GM18907 (cell line): ENCODE data around the gene CLPSL1.

ENCODE experiments used
- ATAC-seq: cut with Tn5 transposase; IDR thresholded peaks from one replicate; pipeline ENCODE4 v1.9.1; 2021; ENCODE audit warnings: mild to moderate bottlenecking, moderate library complexity; ENCODE audit not compliant: unreplicated experiment

The CLPSL1 gene

GRCh38 chr6:35795453-35796071 lies 14.7 kb downstream of the CLPSL1 start:
- ATAC-seq = no peak

GRCh38 chr6:35796236-35796635 lies 15.4 kb downstream of the CLPSL1 start:
- ATAC-seq = no peak

- ATAC-seq = no peak
Measured at GRCh38 chr6:35797837-35798526, 17.2 kb downstream of the CLPSL1 start.

- no peak for ATAC-seq
Measured at GRCh38 chr6:35798706-35799105, 17.9 kb downstream of the CLPSL1 start.

DNA sequence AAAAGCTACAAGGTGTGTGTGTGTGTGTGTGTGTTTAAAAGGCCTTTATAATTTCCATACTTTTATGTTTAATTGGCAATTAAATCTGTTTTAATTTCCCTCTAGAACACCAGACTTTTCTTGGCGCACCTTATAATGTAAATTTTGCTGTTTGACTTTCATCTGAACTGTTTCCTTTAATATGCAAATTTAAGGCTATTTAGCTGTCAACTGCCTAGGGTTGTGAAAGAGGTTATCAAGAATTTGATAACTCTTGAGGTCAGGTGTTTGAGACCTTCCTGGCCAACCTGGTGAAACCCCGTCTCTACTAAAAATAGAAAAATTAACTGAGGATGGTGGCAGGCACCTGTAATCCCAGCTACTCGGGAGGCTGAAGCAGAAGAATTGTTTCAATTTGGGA lies 20.3 kb downstream of the CLPSL1 start:
- no peak for ATAC-seq

DNA sequence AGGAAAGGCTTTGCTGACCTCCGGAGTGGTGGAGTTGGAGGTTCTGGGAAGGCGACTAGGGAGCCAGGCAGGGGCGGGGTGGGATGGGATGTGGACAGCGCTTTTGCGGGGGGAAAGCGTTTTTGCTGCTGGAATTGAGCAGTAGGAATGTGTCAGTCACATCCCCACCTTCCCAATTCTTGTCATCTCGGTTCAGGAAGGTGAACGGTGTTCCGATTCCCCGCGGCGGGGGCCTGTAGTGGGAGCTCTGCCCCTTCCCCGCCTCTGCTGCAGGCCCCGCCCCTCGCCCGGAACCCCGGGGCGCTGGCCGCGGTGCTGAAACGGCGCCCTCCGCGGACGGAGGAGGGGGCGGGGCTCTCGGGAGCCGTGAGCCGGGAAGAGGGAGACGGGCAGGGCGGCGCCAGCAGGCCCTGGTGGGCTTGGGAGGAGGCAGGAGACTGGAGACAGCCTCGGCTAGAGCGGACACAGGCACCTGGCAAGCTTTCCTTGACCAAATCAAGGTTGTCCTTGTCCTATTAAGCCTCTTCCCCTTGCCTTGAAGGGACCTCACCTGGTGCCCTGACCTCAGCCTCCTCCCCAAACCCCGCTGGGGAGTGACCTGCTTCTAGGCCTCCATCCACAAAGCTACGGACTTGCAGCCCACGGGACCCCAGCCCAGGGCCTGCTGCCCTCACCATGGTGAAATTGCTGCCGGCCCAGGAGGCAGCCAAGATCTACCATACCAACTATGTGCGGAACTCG lies 24.3 kb downstream of the CLPSL1 start, which contains the start of gene LHFPL5:
LHFPL5 (plus strand) TSS at position 357 of the 741 bp plus-strand sequence; CDS start at position 676, 319 bp downstream.
- ATAC-seq = no peak

DNA sequence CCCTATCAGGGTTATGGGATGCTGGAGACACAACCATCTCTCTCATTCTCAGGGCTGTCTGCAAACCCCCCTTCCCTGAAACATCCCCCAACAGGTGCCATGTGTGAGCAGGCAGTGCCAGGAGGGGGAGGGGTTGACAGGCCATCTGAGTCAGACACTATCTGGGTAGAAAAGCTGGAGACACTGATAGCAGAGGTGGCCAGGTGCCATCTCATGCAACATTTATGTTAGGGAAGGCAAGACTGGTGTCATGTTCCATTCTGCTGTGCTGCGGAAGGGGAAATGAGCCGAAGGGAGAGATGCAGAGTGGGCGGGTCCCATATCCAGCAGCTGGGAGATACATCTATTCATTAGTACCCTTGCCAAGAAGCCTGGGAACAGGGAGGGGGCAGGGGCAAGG lies 27.9 kb downstream of the CLPSL1 start:
- no peak for ATAC-seq

DNA sequence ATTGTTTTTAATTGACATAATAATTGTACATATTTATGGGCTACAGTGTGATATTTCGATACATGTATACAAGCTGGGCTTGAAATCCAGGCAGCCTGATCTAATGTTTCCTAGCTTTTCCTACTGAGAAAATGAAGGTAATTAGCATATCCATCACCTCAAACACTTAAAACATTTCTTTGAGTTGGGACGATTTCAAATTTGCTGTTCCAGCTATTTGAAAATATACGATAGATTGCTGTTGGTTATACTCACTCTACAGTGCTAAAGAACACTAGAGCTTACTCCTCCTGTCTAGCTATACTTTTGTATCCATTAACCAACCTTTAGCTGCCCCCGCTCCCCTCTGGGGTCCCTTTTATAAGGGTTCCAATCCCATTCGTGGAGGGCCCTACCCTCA lies 29.0 kb downstream of the CLPSL1 start:
- no peak for ATAC-seq

- no peak for ATAC-seq
Measured at GRCh38 chr6:35810971-35811698, 30.3 kb downstream of the CLPSL1 start.

DNA sequence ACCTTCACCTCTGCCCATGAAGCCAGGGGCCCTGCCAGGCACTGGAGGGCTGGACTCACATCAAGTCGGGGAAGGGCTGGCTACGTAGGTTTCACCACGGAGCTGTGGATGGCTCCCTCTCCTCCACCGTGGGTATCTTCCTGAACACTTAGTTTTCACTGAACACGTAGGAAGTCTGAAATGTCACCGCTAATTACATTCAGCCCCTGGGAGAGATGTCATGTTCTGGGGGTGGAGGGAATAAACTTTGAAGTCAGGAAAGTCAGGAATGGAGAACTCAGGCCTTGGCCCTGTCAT lies 30.8 kb downstream of the CLPSL1 start:
- no peak for ATAC-seq

DNA sequence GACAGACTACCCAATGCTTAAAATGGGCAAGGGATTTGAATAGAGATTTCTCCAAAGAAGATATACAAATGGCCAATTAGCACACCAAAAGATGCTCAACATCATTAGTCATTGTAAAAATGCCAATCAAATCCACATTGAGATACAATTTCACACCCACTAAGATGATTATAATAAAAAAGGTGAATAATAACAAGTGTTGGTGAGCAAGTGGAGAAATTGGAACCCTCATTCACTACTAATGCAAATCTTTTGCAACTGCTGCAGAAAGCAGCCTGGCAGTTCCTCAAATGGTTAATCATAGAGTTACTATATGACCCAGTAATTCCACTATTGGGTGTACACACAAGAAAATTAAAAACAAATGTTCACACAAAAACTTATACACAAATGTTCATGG lies 36.7 kb downstream of the CLPSL1 start:
- ATAC-seq = no peak

- ATAC-seq = no peak
Measured at GRCh38 chr6:35823601-35824000, 42.8 kb downstream of the CLPSL1 start.

- ATAC-seq = no peak
Measured at GRCh38 chr6:35824552-35825192, 43.9 kb downstream of the CLPSL1 start.

DNA sequence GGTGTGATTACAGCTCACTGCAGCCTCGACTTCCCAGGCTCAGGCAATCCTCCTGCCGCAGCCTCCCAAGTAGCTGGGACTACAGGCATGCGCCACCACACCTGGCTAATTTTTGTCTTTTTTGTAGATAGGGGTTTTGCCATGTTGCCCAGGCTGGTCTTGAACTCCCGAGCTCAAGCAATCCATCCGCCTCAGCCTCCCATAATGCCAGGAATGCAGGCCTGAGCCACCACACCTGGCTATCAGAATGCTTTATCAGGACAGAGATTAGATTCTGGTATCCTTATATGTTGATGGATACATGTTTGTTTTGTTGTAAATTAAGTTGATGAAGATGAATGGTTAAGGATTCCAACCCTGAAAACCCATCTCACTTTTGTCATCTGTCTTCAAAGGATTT lies 48.5 kb downstream of the CLPSL1 start:
- ATAC-seq = no peak

- ATAC-seq = no peak
Measured at GRCh38 chr6:35831257-35832007, 50.6 kb downstream of the CLPSL1 start.

DNA sequence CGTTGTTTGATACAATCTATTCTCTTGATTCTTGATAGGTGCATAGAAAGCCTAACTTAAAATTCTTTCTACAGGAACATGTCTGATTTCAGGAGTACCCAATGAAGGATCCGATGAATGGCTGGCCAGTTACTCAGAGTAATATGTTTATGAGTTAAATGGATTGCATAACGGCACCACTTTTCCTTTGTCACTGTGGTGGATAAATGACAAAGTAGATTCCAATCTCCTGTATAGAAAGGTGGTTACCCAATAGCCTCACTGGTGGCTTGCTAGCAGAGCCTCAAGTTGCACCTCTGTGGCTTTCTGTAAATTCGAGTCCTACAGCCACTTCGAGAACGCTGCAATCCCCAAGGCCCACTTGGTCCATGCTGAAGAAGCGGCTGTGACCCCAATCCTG lies 52.7 kb downstream of the CLPSL1 start:
- no peak for ATAC-seq
